Measurements from ENCODE around the gene EYS. TPM values are rescaled to one million over a fixed set of nuclear protein-coding genes. Genes with fewer than 3 reads are reported as not detected.

The EYS gene
- total RNA-seq, 1 experiment from 2014 or later = not detected

- Histone ChIP-seq H3K4me1 (ENCODE audit: control insufficient read depth in 1 of 2, insufficient read depth in 2 of 2, low read length in 2 of 2) (no peaks in the 10 kb centered on the region), H3K9me3 (ENCODE audit: control insufficient read depth in 1 of 2, insufficient read depth in 1 of 2, low read depth in 1 of 2, low read length in 2 of 2) (0 out of 4 replicates have a peak, but pooled peaks cover 0 to 3% of the 10 kb centered on the region in 2 experiments), H3K4me2 (ENCODE audit: low read length) (no peak overlapping the region), H3K27me3 (ENCODE audit: insufficient read depth, low read length) (no peaks in the 10 kb centered on the region), H3K9ac (ENCODE audit: low read length) (no peak overlapping the region), H3K27ac (ENCODE audit: low read depth, low read length) (no peak overlapping the region), H3K9me2 (ENCODE audit: insufficient read depth) (no peaks in the 10 kb centered on the region), H3K4me3 (replicated peaks in 1 of 2; ENCODE audit: low read depth in 1 of 2, low read length in 2 of 2) (no peak overlapping the region), H4K20me1 (ENCODE audit: insufficient read depth) (no peaks in the 10 kb centered on the region), H2AFZ (ENCODE audit: low read depth, low read length, poor library complexity, severe bottlenecking) (no peak overlapping the region), H3K79me2 (ENCODE audit: insufficient read depth, low read length) (no peaks in the 10 kb centered on the region), H3K36me3 (ENCODE audit: control insufficient read depth in 1 of 2, insufficient read depth in 2 of 2, low read length in 2 of 2) (no peaks in the 10 kb centered on the region)
- ATAC-seq (no peak), DNase-seq (ENCODE audit: low read depth, low spot score) (no peak)
- POLR2A ChIA-PET = no interaction called here
- BruUV-seq (replicated peaks) = no TSS peak
- RAD21 ChIA-PET (ENCODE audit: low non-redundant PET in 1 of 2, low total read pairs in 2 of 2, uncharacterized antibody in 2 of 2, unreplicated experiment in 2 of 2) = no interaction called here
- TF ChIP-seq ATF3 (IDR thresholded peaks at IDR 0.05) (no peak), ZFX (IDR thresholded peaks at IDR 0.05) (no peak), CBX3 (IDR thresholded peaks at IDR 0.05; ENCODE audit: low read depth) (no peak), JUND (IDR thresholded peaks at IDR 0.05) (no peak), MAX (IDR thresholded peaks at IDR 0.05) (no peak), ZNF274 (IDR thresholded peaks at IDR 0.05; ENCODE audit: low read depth, low read length) (no peak), EZH2phosphoT487 (IDR thresholded peaks at IDR 0.05; ENCODE audit: borderline replicate concordance) (no peak)
- intact Hi-C loops (cut with micrococcal nuclease) = no loop called here
- CTCF ChIA-PET = no interaction called here
These were observed 757.8 kb downstream of the EYS start for GRCh38 chr6:64949257-64949656.

GRCh38 chr6:64948261-64948660, 758.8 kb downstream of the EYS start:
- Histone ChIP-seq H3K36me3 (ENCODE audit: control insufficient read depth in 1 of 2, insufficient read depth in 2 of 2, low read length in 2 of 2) (no peaks in the 10 kb centered on the region), H2AFZ (ENCODE audit: low read depth, low read length, poor library complexity, severe bottlenecking) (no peak overlapping the region), H3K27ac (ENCODE audit: low read depth, low read length) (no peak overlapping the region), H3K9me3 (ENCODE audit: control insufficient read depth in 1 of 2, insufficient read depth in 1 of 2, low read depth in 1 of 2, low read length in 2 of 2) (peaks cover 0 to 6% of the 10 kb centered on the region in 2 experiments; a peak in 1 of 4 replicates), H3K79me2 (ENCODE audit: insufficient read depth, low read length) (no peaks in the 10 kb centered on the region), H3K4me2 (ENCODE audit: low read length) (no peak overlapping the region), H4K20me1 (ENCODE audit: insufficient read depth) (no peaks in the 10 kb centered on the region), H3K4me1 (ENCODE audit: control insufficient read depth in 1 of 2, insufficient read depth in 2 of 2, low read length in 2 of 2) (no peaks in the 10 kb centered on the region), H3K9ac (ENCODE audit: low read length) (no peak overlapping the region), H3K4me3 (replicated peaks in 1 of 2; ENCODE audit: low read depth in 1 of 2, low read length in 2 of 2) (no peak overlapping the region), H3K27me3 (ENCODE audit: insufficient read depth, low read length) (no peaks in the 10 kb centered on the region), H3K9me2 (ENCODE audit: insufficient read depth) (no peaks in the 10 kb centered on the region)
- no TSS peak for BruUV-seq (replicated peaks)
- ATAC-seq = no peak
- ChIA-PET POLR2A (no interaction called here), CTCF (no interaction called here), RAD21 (ENCODE audit: low non-redundant PET in 1 of 2, low total read pairs in 2 of 2, uncharacterized antibody in 2 of 2, unreplicated experiment in 2 of 2) (no interaction called here)
- intact Hi-C loops (cut with micrococcal nuclease) = no loop called here
- DNase-seq (ENCODE audit: low read depth, low spot score) = no peak
- TF ChIP-seq ELF1 (IDR thresholded peaks at IDR 0.05; ENCODE audit: borderline replicate concordance, low read depth) (no peak), CEBPB (IDR thresholded peaks at IDR 0.05; ENCODE audit: low read depth) (no peak), POLR2AphosphoS5 (IDR thresholded peaks at IDR 0.05; ENCODE audit: low read depth, low read length) (no peak), ATF3 (IDR thresholded peaks at IDR 0.05) (no peak), YY1 (IDR thresholded peaks at IDR 0.05; ENCODE audit: extremely low read depth, insufficient replicate concordance, low read depth, low read length) (no peak), EGR1 (IDR thresholded peaks at IDR 0.05; ENCODE audit: low read depth) (no peak), EZH2phosphoT487 (IDR thresholded peaks at IDR 0.05; ENCODE audit: borderline replicate concordance) (no peak), SIN3A (IDR thresholded peaks at IDR 0.05; ENCODE audit: low read depth) (no peak), TCF7L2 (IDR thresholded peaks at IDR 0.05; ENCODE audit: borderline replicate concordance, extremely low read depth, insufficient read depth, insufficient read length) (no peak), ZBTB33 (IDR thresholded peaks at IDR 0.05; ENCODE audit: extremely low read depth, insufficient replicate concordance, low read length) (no peak), JUND (IDR thresholded peaks at IDR 0.05) (no peak), POLR2A (IDR thresholded peaks at IDR 0.05; ENCODE audit: borderline replicate concordance, extremely low read depth, insufficient read depth, insufficient read length) (no peak), CTCF (IDR thresholded peaks at IDR 0.05 in 2 of 3, conservative IDR thresholded peaks at IDR 0.05 in 1 of 3; ENCODE audit: borderline replicate concordance in 1 of 3, insufficient read depth in 1 of 3, low read depth in 2 of 3, low read length in 2 of 3) (no peak), ZFX (IDR thresholded peaks at IDR 0.05) (no peak)
